IPS DF 19.7 (cell line): ENCODE measurements around the gene ART1.
"Not testable (repeated sequence)": the region's sequence is repeated elsewhere in the genome, so short reads cannot be mapped to it uniquely, and the experiment has no call there.

ENCODE experiments used
- DNase-seq: peaks from one replicate; pipeline ENCODE4 v3.0.0-alpha.2; 2013; ENCODE audit warnings: low read depth, low spot score

The ART1 gene

DNA sequence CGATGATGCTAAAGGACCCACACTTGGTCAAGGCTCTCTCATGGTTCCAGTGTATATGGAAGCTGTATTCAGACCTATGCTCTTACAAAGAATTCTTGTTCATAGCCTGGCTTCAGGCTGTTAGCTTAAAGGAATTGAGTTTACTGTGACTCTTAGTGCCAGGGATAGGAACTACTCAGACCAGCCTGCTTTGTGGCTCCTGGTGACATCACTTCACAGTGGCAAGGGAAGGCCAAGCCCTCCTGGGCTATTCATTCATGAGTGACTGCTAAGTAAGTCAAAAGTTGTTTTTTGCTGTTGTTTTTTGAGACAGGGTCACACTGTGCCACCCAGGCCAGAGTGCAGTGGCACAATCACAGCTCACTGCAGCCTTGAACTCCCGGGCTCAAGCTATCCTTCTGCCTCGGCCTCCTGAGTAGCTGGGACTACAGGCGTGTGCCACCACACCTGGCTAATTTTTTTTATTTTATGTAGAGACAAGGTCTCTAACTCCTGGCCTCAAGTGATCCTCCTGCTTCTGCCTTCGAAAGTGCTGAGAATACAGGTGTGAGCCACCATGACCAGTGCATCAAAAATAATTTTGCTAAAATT lies 12.8 kb upstream of the ART1 start:
- no peak for DNase-seq

DNA sequence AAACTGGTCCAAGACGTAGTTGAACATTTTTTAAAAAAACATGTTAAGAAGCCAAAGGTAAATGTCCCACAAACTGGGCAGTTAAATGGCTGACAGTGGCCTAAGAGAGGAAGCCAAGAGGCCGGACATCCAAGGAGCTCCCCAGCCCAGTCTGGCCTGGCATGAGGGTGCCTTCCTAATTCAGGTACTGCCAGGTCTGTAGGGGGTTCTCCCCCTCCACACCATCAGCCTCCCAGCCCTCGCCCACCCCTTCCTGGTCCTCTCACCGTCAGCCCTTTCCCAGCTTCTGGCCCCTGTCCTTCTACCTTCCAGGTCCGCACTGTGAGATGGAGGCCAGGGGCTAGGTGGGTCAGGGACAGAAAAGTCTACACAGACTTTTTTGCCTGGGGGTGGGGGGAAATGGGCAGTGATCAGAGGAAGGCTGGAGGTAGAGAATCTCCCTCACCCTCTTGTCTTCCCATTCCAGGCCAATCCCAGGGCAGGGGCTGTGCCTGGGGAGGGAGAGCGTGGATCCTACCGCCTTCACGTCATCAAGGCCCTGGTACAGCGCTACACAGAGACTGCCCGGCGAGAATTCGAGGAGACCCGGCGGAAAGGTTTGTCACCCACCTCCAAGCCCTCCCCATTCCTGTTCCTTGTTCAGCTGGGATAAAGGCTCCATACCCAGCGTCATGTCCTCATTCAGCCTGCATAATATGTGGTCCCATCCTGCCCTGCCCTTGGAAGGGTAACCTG lies 9.1 kb upstream of the ART1 start:
- DNase-seq: no peak

DNA sequence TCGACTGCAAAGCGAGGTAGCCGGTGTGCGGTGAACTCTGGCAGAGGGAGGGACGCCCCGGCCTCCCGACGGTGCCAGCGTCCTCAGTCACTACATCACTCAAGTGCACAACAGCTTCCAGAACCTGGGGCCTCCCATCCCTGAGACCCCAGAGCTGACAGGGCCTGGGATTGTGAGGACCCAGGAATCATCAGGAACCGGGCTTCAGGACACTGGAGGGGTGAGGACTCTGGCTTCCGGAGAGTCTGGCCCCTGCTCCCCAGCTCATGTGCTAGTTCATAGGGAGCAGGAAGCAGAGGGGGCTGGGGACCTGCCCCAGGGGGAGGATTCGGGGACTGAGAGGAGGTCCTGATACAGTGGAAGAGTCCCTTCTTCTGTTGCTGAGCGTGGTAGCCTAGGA lies 7.7 kb upstream of the ART1 start:
- no peak for DNase-seq

DNA sequence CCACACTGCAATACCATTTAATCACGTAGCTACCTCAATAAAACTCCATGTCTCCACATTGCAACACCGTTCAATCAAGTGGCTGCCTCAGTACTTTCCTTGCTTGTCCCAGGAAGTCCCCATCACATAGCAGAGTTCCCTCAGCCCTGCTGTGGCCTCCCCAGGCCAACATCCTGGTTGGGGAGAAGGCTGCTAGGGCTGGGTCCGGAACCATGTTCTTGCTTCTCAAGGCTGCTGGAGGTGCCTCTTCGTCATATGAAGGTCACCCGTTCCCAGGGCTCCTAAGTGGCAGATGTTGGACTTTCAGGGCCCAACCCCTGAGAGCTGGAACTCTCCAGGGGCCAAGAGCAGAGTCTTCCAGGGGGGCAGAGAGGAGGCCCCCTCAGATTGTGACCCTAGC lies 6.4 kb upstream of the ART1 start:
- no peak for DNase-seq

DNA sequence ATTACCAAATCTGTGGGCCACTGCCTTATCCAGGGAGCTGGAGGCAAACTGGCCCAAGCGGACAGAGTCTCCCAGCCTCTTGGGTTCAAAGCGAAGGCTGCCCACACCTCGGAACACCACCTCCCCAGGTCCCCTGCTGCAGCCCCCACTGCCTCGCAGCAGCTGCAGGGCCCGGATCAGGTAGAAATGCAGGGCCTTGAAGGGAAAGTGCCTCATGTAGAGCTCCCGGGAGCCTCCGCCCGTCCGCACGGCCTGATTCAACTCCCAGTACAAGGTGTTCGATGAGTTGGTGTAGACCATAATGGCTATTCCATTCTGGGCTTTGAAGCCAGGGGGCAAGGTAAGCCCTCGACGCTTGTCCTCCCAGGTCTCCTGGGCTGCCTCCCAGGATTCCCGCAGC lies 5.1 kb upstream of the ART1 start:
- no peak for DNase-seq

DNA sequence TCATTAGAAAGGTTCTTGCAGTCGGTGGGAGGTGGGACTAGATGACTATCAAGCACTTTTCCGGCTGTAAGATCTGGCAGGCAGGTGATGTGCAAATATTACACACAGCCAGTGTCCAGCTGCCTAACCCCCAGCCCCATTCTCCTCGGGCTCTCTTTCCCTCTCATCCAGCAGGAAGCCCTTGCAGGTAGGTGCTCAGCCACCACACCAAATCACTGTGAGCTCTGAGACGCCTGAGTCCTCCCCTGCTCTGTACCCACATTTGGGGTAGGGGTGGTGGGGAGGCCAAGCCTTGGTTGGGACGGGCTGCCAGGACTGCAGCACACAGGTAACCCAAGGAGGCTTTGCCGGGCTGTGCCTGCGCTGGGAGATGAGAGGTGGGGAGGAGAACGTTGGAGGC lies 3.7 kb upstream of the ART1 start:
- DNase-seq: no peak

DNA sequence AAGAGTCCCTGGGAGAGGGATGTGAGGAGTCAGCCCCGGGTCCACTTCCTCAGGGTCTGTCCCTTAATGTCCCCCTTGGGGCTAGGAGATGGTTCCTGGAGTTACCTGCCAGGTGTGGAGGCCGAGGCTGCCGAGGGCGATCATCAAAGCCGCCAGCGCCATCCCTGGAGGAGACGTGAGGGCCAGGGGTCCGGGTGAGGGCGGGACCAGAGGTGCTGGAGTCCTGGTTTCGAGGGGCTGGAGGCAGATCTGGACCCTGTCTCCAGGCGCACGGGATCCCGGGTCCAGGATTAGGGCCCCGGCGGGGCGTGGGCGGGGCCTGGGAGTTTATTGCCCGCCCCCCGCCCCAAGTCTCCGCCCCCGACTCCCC lies 3.2 kb upstream of the ART1 start, which contains the start of gene ART5:
TSS of gene ART5 (minus strand) at position 292 of the 370 bp plus-strand sequence. CDS start at position 162, 130 bp downstream.
- DNase-seq: no peak

DNA sequence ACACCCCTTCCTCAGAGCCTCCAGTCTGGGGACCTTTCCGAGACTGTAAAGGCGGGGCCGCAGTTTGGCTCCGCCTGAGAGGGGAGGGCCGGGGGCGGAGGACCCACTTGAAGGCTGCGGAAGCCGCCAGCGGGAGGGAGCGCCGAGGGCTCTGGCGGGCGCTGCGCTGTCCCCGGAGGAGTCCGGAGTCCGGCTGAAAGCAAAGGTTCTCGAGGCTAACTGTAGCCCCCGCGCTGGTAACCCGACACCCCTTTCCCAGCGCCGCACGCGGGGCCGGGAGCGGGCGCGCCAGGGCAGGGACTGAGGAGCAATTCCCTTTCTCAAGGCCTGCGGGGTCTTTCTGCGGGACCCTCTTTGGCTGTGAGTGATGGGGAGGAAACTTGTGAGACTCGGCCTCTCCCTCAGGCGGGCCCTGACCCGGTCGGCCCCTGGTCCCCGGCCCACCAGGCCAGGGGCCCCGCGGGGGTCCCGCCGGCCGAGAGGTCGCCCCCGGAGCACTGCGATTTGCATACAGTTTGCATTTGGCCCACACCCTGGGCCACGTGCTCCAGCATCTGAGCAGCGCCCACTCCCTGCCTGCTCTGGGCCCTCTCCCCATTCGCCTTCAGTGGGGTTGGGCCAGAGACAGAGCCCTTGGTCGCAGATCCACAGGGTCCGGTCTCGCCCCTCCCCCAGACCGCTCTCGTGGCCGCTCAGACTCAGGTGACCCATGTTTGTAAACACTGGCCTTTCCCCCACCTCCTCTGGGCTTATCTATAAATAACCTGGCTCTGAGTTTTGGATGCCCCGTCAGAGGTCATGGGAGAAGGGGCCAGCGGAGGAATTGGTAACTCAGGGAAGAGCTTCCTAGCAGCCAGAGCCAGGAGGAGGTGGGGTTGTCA lies 2.6 kb upstream of the ART1 start:
- peak; percentile 78 for DNase-seq

DNA sequence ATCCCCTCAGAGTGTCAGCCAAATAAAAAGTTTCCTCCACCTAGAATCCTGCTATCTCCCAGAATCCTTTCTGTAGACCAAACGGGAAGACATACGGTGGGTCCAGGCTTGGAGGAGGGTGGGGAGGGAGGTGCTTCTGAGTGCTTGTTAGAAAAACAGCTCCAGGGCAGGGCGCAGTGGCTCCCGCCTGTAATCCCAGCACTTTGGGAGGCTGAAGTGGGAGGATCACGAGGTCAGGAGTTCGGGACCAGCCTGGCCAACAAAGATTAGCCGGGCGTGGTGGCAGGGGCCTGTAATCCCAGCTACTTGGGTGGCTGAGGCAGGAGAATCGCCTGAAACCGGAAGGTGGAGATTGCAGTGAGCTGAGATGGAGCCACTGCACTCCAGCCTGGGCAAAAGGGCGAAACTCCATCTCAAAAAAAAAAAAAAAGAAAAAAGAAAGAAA lies 1.8 kb upstream of the ART1 start:
- not testable (repeated sequence) for DNase-seq

DNA sequence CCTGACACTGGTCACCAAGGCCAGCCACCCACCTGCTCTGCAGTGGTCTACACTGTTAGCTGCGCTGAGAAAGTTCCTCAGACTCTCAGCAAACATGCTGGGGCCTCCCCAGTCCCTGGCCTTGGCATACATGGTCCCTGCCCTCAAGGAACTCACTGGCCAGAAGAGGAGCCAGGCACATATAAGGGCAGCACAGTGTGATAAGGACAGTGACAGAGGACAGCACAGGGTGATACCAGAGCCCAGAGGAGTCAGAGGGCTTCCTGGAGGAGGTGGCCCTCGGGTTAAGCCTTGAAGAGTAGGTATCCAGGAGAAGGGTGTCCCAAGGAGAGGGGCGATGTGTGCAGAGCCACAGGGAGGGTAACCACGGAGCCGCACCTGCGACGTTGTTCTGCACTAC lies 624 bp downstream of the ART1 start:
- DNase-seq: no peak

DNA sequence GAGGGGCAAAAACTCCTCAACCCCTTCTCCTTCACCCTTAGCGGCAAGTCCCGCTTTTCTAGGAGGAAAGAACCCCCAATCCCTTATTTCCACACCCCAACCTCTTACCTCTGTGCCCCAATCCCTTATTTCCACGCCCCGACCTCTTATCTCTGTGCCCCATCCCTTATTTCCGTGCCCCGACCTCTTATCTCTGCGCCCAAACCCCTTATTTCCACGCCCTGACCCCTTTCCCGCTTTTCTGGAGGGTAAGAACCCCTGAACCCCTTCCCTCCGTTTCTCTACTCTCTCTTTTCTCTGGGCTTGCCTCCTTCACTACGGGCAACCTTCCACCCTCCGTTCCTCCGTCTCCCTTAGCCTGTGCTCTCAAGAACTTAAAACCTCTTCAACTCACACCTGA lies 3.9 kb downstream of the ART1 start:
- DNase-seq: not testable (repeated sequence)

DNA sequence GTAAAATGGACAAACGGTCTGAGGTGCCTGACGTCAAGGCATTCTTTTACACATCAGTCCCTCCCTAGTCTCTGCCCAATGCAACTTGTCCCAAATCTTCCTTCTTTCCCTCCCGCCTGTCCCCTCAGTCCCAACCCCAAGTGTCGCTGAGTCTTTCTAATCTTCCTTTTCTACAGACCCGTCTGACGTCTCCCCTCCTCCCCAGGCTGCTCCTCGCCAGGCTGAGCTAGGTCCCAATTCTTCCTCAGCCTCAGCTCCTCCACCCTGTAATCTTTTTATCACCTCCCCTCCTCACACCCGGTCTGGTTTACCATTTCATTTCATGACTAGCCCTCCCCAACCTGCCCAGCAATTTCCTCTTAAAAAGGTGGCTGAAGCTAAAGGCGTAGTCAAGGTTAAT lies 4.4 kb downstream of the ART1 start:
- not testable (repeated sequence) for DNase-seq

DNA sequence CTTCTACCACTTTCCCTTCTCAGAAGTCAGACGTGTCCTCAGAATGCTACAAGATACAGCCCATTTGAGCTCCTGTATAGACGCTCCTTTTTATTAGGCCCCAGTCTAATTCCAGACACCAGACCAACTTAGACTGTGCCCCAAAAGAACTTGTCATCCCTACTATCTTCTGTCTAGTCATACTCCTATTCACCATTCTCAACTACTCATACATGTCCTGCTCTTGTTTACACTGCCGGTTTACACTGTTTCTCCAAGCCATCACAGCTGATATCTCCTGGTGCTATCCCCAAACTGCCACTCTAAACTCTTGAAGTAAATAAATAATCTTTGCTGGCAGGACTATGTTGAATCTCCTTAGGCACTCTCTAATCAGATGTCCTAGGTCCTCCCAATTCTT lies 7.6 kb downstream of the ART1 start:
- not testable (repeated sequence) for DNase-seq

DNA sequence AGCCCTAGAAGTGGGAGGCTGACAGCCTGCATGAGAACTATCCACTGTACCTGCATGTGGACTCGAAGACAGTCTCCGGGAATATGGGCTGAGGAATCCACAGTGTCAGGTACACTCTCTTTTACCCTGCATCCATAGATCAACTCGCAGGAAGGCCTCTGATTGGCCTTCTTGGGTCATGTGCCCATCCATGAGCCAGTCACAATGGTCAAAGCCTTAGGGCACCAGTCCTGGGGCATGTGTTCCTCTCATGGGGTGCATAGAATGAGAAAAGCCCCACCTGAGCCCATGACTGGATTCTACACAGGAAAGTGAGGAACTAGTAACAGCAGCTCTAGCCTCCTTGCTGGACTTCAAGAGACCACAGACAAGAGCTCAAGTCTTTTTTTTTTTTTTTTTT lies 10.6 kb downstream of the ART1 start:
- DNase-seq: no peak

DNA sequence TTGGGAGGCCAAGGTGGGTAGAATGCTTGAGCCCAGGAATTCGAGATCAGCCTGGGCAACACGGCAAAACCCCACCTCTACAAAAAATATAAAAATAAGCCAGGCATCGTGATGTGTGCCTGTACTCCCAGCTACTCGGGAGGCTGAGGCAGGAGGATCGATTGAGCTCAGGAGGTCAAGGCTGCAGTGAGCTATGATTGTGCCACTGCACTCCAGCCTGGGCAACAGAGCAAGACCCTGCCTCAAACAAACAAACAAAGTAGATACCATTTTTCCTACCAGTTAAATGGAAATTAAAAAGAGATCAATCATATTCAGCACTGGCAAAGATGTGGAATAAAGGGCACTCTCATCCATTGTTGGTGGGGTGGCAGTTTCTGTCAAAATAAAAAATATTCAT lies 12.4 kb downstream of the ART1 start:
- not testable (repeated sequence) for DNase-seq

DNA sequence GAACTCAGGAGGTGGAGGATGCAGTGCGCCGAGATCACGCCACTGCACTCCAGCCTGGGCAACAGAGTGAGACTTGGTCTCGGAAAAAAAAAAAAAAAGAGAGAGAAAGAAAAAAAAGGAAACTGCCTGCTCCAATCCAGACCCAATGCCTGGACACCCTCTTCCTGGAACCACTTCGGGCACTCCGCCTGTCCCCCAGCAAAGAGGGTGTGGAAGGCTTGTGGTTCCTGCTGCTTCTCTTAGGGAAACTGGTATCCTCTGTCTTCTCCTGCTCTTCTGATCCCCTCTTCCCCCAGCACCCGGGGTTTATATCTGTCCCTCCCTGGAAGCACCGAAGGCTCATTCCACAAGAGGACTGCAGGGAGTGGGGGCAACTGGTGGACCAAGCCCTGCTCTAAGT lies 13.3 kb downstream of the ART1 start:
- no peak for DNase-seq

DNA sequence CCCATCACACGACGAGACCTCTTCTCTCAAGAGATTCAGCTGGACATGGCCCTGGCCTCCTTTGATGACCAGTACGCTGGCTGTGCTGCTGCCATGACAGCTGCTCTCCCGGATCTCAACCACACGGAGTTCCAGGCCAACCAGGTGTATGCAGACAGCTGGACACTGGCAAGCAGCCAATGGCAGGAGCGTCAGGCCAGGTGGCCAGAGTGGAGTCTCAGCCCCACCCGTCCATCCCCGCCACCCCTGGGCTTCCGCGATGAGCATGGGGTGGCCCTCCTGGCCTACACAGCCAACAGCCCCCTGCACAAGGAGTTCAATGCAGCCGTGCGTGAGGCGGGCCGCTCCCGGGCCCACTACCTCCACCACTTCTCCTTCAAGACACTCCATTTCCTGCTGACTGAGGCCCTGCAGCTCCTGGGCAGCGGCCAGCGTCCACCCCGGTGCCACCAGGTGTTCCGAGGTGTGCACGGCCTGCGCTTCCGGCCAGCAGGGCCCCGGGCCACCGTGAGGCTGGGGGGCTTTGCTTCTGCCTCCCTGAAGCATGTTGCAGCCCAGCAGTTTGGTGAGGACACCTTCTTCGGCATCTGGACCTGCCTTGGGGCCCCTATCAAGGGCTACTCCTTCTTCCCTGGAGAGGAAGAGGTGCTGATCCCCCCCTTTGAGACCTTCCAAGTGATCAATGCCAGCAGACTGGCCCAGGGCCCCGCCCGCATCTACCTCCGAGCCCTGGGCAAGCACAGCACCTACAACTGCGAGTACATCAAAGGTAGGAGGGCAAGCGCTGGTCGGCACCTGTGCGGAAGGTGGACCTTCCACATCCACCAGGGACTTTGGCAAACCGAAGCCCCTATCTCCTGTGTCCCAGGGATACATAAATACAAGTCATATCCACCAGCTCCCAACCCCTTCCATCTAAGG lies 14.9 kb downstream of the ART1 start:
- DNase-seq: no peak

DNA sequence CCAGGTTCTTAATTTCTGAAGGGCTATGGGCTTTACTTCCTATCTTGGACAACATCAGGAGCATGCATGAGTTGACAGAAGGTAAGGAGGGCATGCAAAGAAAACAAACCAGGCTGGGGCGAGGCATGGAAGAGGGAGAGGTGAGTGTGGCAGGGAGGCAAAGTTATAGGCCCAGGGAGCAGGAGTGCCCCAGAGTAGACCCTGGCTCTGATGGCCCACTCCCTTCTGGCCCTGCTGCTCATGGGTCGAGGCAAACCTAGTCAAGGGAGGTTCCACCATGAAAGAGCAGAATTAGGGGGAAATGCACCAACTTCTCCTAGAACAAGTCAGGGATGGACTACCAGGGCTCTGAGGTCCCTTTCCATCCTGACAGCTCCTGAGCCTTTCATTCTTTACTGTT lies 16.0 kb downstream of the ART1 start:
- DNase-seq: no peak

DNA sequence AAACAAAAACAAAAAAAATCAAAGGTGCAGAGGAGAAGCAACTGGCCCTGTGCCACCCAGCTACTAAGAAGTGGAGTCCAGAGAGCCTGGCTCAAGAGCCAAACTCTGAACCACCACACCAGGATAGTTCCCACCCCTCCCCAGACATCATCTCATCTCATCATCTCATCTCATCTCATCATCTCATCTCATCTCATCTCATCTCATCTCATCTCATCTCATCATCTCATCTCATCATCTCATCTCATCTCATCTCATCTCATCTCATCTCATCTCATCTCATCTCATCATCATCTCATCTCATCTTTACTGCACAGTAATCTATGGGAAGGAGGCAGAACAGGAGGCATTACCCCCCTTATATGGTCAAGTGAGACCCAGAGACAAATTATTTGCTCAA lies 17.9 kb downstream of the ART1 start:
- no peak for DNase-seq

DNA sequence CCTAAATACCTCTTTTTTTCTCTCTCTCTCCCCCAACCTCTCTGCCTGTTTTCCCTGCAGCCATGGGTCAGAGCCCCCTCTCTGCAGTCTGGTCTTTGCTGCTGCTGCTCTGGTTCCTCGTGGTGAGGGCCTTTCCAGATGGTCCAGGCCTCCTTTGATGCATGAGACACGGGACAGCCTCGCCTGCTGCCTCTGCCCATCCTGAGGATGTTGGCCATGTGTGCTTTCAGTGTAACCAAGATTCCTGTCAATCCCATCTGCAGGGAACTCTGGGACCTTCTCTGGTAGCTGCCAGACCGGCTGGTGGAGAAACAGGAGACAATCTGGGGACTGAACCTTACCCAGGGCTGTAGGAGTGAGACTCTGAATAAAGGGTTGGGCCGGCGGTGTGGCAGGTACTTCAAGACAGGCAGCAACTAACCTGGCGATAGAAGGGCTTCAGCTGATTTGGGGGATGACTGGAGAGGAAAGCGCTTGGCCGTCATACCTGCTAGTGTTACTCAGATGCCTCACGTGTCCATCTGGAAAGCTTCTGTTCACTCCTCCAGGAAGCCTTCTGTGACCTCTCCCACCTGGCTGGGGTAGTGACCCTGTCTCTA lies 19.2 kb downstream of the ART1 start:
- no peak for DNase-seq
